Fibroblast of lung (primary cell): Measurements from ENCODE around the gene PDE3A.

Experiments
- CTCF ChIP-seq, 2 donors: IDR thresholded peaks in 1 of 2; conservative IDR thresholded peaks in 1 of 2; 1 replicate in 1 of 2; 2 replicates in 1 of 2; pipeline ENCODE4 v1.5.1; 2011 to 2012; ENCODE audit warnings: low read length in 2 of 2, control low read depth in 1 of 2, inconsistent platforms in 1 of 2, low read depth in 1 of 2, mild to moderate bottlenecking in 1 of 2
- EZH2 ChIP-seq: IDR thresholded peaks from 2 replicates; pipeline ENCODE4 v1.5.1; 2012; ENCODE audit warnings: low read length, control low read depth, mild to moderate bottlenecking; ENCODE audit errors: missing control alignments

- TF ChIP-seq CTCF (conservative IDR thresholded peaks at IDR 0.05 in 1 of 2, IDR thresholded peaks at IDR 0.05 in 1 of 2; ENCODE audit: low read depth in 1 of 2, low read length in 2 of 2): no peak
- TF ChIP-seq EZH2: no peak
These were observed 80.4 kb downstream of the PDE3A start for GRCh38 chr12:20448781-20449180.
